Astrocyte (in vitro differentiated cells and primary cell): ENCODE results near the gene CBX2. TPM values are rescaled to one million over a fixed set of nuclear protein-coding genes. Genes with fewer than 3 reads are reported as not detected.

Experiments
- DNase-seq: peaks from one replicate; pipeline ENCODE4 v3.0.0-alpha.2; 2010; ENCODE audit warnings: low read depth
- FAIRE-seq: peaks from 2 replicates; lab custom pipeline; 2011; peaks lifted over from hg19 to GRCh38; lab: Jason Lieb, UNC
- H2AFZ ChIP-seq: 2 replicates; pipeline ENCODE4 v1.6.0; 2012; ENCODE audit warnings: low read depth, low read length, inconsistent platforms
- H3K27ac ChIP-seq: 2 replicates; pipeline ENCODE4 v1.5.1; 2011; ENCODE audit warnings: low read depth, low read length, inconsistent platforms
- H3K27me3 ChIP-seq: 2 replicates; pipeline ENCODE4 v1.6.0; 2011; ENCODE audit warnings: low read length, inconsistent platforms; ENCODE audit not compliant: insufficient read depth
- H3K36me3 ChIP-seq: 2 replicates; pipeline ENCODE4 v1.5.1; 2011; ENCODE audit warnings: low read length, inconsistent platforms; ENCODE audit not compliant: insufficient read depth
- H3K4me1 ChIP-seq: 2 replicates; pipeline ENCODE4 v1.5.1; 2011; ENCODE audit warnings: low read length, inconsistent platforms; ENCODE audit not compliant: insufficient read depth
- H3K4me2 ChIP-seq: 2 replicates; pipeline ENCODE4 v1.6.0; 2012; ENCODE audit warnings: low read length, inconsistent platforms
- H3K4me3 ChIP-seq: 2 replicates; pipeline ENCODE4 v1.5.1; 2011; ENCODE audit warnings: low read depth, mild to moderate bottlenecking, low read length, inconsistent platforms; ENCODE audit not compliant: insufficient read depth
- H3K79me2 ChIP-seq: 2 replicates; pipeline ENCODE4 v1.6.0; 2012; ENCODE audit warnings: mild to moderate bottlenecking, low read length, inconsistent platforms; ENCODE audit not compliant: insufficient read depth
- H3K9ac ChIP-seq: 2 replicates; pipeline ENCODE4 v1.6.0; 2012; ENCODE audit warnings: mild to moderate bottlenecking, low read length, inconsistent platforms
- H3K9me3 ChIP-seq: 2 replicates; pipeline ENCODE4 v1.5.1; 2012; ENCODE audit warnings: low read depth, mild to moderate bottlenecking, low read length, inconsistent platforms; ENCODE audit not compliant: insufficient read depth
- H4K20me1 ChIP-seq: 2 replicates; pipeline ENCODE4 v1.6.0; 2012; ENCODE audit warnings: low read length, inconsistent platforms; ENCODE audit not compliant: insufficient read depth
- H3K27ac Mint-ChIP-seq: one replicate; pipeline ENCODE4 v1.8.0; 2021; ENCODE audit warnings: mild to moderate bottlenecking, mixed read lengths; ENCODE audit not compliant: unreplicated experiment
- H3K27me3 Mint-ChIP-seq: one replicate; pipeline ENCODE4 v1.8.0; 2021; ENCODE audit warnings: low read depth, mixed read lengths; ENCODE audit not compliant: unreplicated experiment
- H3K36me3 Mint-ChIP-seq: one replicate; pipeline ENCODE4 v1.8.0; 2021; ENCODE audit warnings: low read depth, mixed read lengths; ENCODE audit not compliant: unreplicated experiment
- H3K4me1 Mint-ChIP-seq: one replicate; pipeline ENCODE4 v1.8.0; 2021; ENCODE audit warnings: low read depth, mixed read lengths; ENCODE audit not compliant: unreplicated experiment
- H3K4me3 Mint-ChIP-seq: one replicate; pipeline ENCODE4 v1.8.0; 2021; ENCODE audit warnings: mild to moderate bottlenecking, moderate library complexity, mixed read lengths; ENCODE audit not compliant: unreplicated experiment
- H3K9me3 Mint-ChIP-seq: one replicate; pipeline ENCODE4 v1.8.0; 2021; ENCODE audit warnings: mild to moderate bottlenecking, mixed read lengths; ENCODE audit not compliant: unreplicated experiment
- EZH2 ChIP-seq: IDR thresholded peaks from 2 replicates; pipeline ENCODE4 v1.6.1; 2012; ENCODE audit warnings: mild to moderate bottlenecking, low read length, inconsistent platforms; ENCODE audit not compliant: insufficient read depth
- total RNA-seq: library from RNA; stranded (reverse); gene quantifications from 2 replicates; pipeline ENCODE4 v1.2.1, GENCODE V29; 2021
- TF ChIP-seq, protein P1 (sequence below): IDR thresholded peaks from 2 replicates; pipeline ENCODE4 v1.5.1; 2011; ENCODE audit warnings: low read depth, mild to moderate bottlenecking, inconsistent platforms, low read length, moderate library complexity; ENCODE audit not compliant: insufficient read depth

The CBX2 gene
- total RNA-seq, 1 donor from 2014 or later: 6.7 TPM

DNA sequence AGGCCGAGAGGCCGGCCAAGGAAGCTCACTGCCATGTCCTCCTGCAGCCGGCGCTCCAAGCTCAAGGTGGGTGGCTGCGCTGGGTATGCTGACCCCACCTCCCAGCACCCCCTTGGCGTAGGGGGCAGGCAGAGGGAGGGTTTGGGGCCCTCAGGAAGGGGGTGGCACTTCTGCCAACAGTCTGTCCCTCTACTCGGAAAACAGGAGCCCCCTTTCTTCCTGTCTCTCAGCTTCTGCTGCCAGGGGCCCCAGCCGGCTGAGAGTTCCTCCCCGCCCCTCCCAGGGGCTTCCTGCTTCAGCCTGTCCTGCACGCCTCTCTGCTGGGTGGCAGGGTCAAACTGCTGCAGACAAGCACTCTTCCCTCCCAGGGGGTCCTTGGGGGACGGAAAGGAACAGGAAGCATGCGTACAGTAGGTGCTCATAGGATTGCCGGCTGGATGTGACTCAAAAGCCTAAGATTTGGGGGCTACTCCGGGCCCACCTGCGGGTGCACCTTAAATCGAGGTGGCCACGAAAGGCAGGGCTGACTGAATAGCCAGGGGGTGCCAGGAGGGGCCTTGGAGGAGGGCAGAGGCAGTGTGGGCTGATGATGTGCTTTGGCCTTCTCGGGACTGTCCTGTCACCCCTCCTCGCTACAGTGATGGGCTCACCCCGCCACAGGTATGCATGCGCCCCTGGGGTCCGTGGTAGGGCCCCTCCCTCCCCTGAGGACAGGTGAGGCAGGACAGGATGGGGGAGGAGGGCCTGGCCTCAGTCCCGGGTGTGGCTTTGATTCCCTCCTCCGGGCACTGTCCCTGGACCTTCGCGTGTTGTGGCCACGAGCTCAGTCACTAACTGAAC, 4.0 kb downstream of the CBX2 start:
- Histone ChIP-seq H4K20me1 (peaks cover 13% of the 10 kb centered on the region), H3K27me3 (peaks cover 4% of the 10 kb centered on the region), H3K4me2 (no peak overlapping the region), H3K4me3 (no peak overlapping the region), H3K9me3 (no peaks in the 10 kb centered on the region), H3K36me3 (peaks cover 3% of the 10 kb centered on the region), H3K4me1 (peaks cover 11% of the 10 kb centered on the region), H3K79me2 (no peaks in the 10 kb centered on the region), H2AFZ (no peak overlapping the region), H3K27ac (no peak overlapping the region), H3K9ac (no peak overlapping the region)
- FAIRE-seq (no peak), DNase-seq (no peak)
- peaks cover 46% of the 10 kb centered on the region for H3K27me3 Mint-ChIP-seq
- no peaks in the 10 kb centered on the region for H3K9me3 Mint-ChIP-seq
- H3K4me1 Mint-ChIP-seq: peaks cover 2% of the 10 kb centered on the region
- peaks cover 21% of the 10 kb centered on the region for H3K36me3 Mint-ChIP-seq
- no peak overlapping the region for H3K4me3 Mint-ChIP-seq
- H3K27ac Mint-ChIP-seq: no peak overlapping the region
- TF ChIP-seq, protein P1, sequence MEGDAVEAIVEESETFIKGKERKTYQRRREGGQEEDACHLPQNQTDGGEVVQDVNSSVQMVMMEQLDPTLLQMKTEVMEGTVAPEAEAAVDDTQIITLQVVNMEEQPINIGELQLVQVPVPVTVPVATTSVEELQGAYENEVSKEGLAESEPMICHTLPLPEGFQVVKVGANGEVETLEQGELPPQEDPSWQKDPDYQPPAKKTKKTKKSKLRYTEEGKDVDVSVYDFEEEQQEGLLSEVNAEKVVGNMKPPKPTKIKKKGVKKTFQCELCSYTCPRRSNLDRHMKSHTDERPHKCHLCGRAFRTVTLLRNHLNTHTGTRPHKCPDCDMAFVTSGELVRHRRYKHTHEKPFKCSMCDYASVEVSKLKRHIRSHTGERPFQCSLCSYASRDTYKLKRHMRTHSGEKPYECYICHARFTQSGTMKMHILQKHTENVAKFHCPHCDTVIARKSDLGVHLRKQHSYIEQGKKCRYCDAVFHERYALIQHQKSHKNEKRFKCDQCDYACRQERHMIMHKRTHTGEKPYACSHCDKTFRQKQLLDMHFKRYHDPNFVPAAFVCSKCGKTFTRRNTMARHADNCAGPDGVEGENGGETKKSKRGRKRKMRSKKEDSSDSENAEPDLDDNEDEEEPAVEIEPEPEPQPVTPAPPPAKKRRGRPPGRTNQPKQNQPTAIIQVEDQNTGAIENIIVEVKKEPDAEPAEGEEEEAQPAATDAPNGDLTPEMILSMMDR: no peak
- no peak for TF ChIP-seq EZH2

DNA sequence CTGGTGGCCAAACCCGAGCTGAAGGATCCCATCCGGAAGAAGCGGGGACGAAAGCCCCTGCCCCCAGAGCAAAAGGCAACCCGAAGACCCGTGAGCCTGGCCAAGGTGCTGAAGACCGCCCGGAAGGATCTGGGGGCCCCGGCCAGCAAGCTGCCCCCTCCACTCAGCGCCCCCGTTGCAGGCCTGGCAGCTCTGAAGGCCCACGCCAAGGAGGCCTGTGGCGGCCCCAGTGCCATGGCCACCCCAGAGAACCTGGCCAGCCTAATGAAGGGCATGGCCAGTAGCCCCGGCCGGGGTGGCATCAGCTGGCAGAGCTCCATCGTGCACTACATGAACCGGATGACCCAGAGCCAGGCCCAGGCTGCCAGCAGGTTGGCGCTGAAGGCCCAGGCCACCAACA, 5.9 kb downstream of the CBX2 start:
- H3K4me1 Mint-ChIP-seq: peaks cover 2% of the 10 kb centered on the region
- FAIRE-seq: no peak
- no peak for DNase-seq

More for the DNA sequence above, 5.9 kb downstream of the CBX2 start:
- H3K4me3 Mint-ChIP-seq: no peak overlapping the region
- peaks cover 21% of the 10 kb centered on the region for H3K36me3 Mint-ChIP-seq
- Histone ChIP-seq H4K20me1 (peaks cover 11% of the 10 kb centered on the region), H3K9me3 (no peaks in the 10 kb centered on the region), H3K4me1 (peaks cover 6% of the 10 kb centered on the region), H3K36me3 (peaks cover 3% of the 10 kb centered on the region), H2AFZ (no peak overlapping the region), H3K4me2 (no peak overlapping the region), H3K27ac (no peak overlapping the region), H3K27me3 (peaks cover 13% of the 10 kb centered on the region), H3K9ac (no peak overlapping the region), H3K4me3 (no peak overlapping the region), H3K79me2 (no peaks in the 10 kb centered on the region)
- TF ChIP-seq, protein P1: no peak
- TF ChIP-seq EZH2: no peak
- no peaks in the 10 kb centered on the region for H3K9me3 Mint-ChIP-seq
- H3K27ac Mint-ChIP-seq: no peak overlapping the region
- peaks cover 57% of the 10 kb centered on the region for H3K27me3 Mint-ChIP-seq
